ENCODE data around the gene NUP107. TPM values are rescaled to one million over a fixed set of nuclear protein-coding genes. Genes with fewer than 3 reads are reported as not detected.
A peak's percentile ranks its signal among the peaks of the same experiment; 100 is the strongest.
"Not testable (repeated sequence)": the region's sequence is repeated elsewhere in the genome, so short reads cannot be mapped to it uniquely, and the experiment has no call there.

Gene NUP107
- total RNA-seq = 18.7 TPM
- long read RNA-seq, full-length matches to known transcripts = 16 of 19 reads
- long read RNA-seq, partial matches to known transcripts = 0 of 19 reads
- long read RNA-seq, other reads (novel, unspliced or antisense) = 3 of 19 reads

DNA sequence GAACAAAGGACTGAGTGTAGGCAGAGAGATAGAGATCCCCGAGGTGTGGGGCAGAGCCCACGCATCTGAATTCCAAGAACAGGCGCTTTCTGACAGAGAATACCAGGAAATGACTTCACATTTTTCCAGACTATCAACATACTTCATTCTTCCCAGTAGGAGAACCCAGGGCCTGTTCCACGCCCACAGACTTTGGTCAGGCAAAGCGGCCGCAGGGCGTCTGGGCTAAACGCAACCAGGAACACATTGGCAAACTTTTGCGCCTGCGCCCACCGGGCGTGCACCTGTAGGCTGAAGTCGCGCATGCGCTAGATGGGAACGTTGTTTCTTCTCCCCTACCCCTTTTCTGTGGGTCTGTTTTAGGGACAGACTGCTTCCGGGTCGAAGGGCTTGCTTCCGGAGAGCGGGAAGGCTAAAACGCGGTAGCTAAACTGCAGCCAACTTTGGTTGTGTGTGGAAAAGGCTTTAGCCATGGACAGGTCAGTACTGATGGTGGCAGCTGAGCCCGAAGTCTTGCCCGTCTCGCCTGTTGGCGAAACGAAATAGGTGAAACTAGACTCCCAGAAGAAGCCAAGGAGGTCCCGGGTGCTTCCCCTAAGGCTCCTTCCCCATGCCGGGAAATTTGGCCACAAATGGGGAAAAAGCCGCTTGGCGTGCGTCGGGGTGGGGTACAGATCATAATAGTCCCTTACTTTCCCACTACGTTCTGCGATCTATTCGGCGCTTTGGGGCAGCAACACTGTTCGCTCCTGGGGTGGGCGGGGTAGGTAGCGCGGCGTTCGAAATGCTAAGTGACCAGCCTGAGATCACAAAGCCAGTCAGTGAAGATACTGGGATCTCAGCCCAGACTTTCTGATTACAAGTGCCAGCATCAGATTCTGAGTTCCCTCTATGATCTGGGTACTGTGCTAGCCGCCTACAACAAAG is at the start of gene NUP107:
TSS of gene NUP107 (plus strand) at position 384 of the 927 bp plus-strand sequence. CDS start at position 472, 88 bp downstream.
- Histone ChIP-seq H3K4me1 (peaks cover 23% of the 10 kb centered on the region), H3K27ac (replicated peaks) (peak within 1 kb of the TSS; percentile 85), H3K9me3 (replicated peaks) (no peaks in the 10 kb centered on the region), H3K27me3 (ENCODE audit: low read depth) (no peaks in the 10 kb centered on the region), H3K36me3 (peaks cover 17% of the 10 kb centered on the region), H3K4me3 (peak within 1 kb of the TSS; percentile 96)
- intact Hi-C loops (cut with micrococcal nuclease) = no loop called here
- peak; percentile 99 for DNase-seq
- TF ChIP-seq, protein P1, sequence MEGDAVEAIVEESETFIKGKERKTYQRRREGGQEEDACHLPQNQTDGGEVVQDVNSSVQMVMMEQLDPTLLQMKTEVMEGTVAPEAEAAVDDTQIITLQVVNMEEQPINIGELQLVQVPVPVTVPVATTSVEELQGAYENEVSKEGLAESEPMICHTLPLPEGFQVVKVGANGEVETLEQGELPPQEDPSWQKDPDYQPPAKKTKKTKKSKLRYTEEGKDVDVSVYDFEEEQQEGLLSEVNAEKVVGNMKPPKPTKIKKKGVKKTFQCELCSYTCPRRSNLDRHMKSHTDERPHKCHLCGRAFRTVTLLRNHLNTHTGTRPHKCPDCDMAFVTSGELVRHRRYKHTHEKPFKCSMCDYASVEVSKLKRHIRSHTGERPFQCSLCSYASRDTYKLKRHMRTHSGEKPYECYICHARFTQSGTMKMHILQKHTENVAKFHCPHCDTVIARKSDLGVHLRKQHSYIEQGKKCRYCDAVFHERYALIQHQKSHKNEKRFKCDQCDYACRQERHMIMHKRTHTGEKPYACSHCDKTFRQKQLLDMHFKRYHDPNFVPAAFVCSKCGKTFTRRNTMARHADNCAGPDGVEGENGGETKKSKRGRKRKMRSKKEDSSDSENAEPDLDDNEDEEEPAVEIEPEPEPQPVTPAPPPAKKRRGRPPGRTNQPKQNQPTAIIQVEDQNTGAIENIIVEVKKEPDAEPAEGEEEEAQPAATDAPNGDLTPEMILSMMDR (IDR thresholded peaks at IDR 0.05; ENCODE audit: borderline replicate concordance) = peak; percentile 32

DNA sequence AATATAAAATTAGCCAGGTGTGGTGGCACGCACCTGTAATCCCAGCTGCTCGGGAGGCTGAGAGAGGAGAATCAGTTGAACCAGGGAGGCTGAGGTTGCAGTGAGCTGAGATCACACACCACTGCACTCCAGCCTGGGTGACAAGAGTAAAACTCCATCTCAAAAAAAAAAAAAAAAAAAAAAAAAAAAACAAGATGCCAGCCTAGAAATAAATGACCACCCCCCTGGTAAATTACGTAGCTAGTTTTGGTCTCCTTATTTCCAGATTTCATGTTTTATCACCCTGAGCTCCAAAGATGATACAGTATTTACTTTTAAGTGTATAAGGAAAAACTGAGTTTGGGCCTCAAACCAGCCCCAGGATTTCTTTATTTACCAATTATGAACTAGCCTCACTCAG is 49.3 kb upstream of the NUP107 start:
- DNase-seq; H3K27me3 ChIP-seq (ENCODE audit: low read depth); intact Hi-C loops (cut with micrococcal nuclease); H3K4me3 ChIP-seq; H3K27ac ChIP-seq (replicated peaks); H3K9me3 ChIP-seq (replicated peaks); H3K36me3 ChIP-seq: not testable (repeated sequence)
- peaks cover 93% of the 10 kb centered on the region for H3K4me1 ChIP-seq

DNA sequence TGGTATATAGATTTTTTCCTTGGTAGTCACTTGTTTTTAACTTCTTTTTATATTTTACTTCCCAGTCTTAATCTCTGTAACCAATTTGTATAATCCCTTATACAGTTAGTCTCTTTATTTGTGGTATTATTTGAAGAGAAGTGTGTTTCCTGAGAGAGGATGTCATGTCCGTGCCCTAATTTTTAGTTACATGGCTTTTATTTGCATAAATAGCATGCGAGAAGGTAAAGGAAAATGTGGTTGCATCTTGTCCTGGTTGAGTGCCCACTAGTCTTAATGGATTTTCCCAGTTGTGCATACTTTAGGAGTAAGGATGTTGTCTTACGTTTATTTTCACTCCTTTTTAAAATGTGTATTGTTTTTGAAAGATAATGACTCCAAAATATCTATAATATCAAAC is 48.6 kb upstream of the NUP107 start:
- TF ChIP-seq, protein P1 (IDR thresholded peaks at IDR 0.05; ENCODE audit: borderline replicate concordance) = no peak

DNA sequence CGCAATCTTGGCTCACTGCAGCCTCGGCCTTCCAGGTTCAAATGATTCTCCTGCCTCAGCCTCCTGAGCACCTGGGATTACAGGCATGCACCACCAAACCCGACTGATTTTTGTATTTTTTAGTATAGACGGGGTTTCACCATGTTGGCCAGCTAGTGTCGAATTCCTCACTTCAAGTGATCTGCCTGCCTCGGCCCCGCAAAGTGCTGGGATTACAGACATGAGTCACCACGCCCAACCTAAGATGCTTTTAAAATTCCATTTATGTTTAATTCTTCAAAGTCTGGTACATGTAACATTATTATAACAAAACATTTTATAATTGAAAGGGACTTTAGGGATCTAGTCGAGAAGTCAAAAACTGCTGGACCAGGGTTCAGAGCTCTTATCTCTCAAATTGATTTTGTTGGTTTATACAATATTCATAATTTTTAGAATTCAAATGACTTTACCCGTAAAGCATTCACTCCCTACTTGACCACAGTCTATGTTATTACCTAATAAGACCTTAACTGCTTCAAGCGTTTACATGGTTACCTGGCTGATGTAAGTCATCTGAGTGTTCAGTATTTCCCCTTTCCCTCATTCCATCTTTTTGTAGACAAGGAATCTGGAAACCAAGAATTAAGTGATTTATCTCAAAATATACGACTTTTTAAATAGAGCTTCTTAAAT is 47.9 kb upstream of the NUP107 start:
- Histone ChIP-seq H3K9me3 (replicated peaks) (no peaks in the 10 kb centered on the region), H3K27ac (replicated peaks) (no peak overlapping the region), H3K4me3 (no peak overlapping the region), H3K4me1 (peaks cover 84% of the 10 kb centered on the region), H3K36me3 (no peaks in the 10 kb centered on the region), H3K27me3 (ENCODE audit: low read depth) (no peaks in the 10 kb centered on the region)
- TF ChIP-seq, protein P1 (IDR thresholded peaks at IDR 0.05; ENCODE audit: borderline replicate concordance) = no peak
- intact Hi-C loops (cut with micrococcal nuclease) = no loop called here
- DNase-seq = no peak

More for the DNA sequence above, 48.6 kb upstream of the NUP107 start:
- DNase-seq = no peak
- H3K4me3 ChIP-seq = no peak overlapping the region
- intact Hi-C loops (cut with micrococcal nuclease) = no loop called here
- peaks cover 88% of the 10 kb centered on the region for H3K4me1 ChIP-seq
- no peaks in the 10 kb centered on the region for H3K9me3 ChIP-seq (replicated peaks)
- no peaks in the 10 kb centered on the region for H3K36me3 ChIP-seq
- H3K27ac ChIP-seq (replicated peaks) = no peak overlapping the region
- H3K27me3 ChIP-seq (ENCODE audit: low read depth) = no peaks in the 10 kb centered on the region

DNA sequence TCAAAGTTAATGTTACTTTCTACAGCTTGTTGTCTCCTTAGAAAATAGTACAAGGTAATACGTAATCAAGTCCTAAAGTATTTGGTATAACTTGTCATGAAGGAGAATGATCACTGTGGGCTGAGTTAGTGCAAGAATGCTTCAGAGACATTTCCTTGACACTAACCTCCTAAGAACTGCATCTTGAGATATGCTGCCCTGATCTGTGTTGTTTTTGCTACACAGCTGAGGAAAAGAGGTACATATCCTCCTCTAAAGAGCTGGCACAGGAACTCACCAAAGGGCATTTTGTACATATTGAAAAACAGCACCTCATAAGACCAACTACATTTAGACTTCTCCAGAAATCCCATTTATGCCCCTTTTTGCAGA is 47.4 kb upstream of the NUP107 start:
- Histone ChIP-seq H3K27me3 (ENCODE audit: low read depth) (no peaks in the 10 kb centered on the region), H3K27ac (replicated peaks) (no peak overlapping the region), H3K4me3 (no peak overlapping the region), H3K4me1 (peaks cover 79% of the 10 kb centered on the region), H3K36me3 (no peaks in the 10 kb centered on the region), H3K9me3 (replicated peaks) (no peaks in the 10 kb centered on the region)
- TF ChIP-seq, protein P1 (IDR thresholded peaks at IDR 0.05; ENCODE audit: borderline replicate concordance) = no peak
- DNase-seq = no peak
- intact Hi-C loops (cut with micrococcal nuclease) = no loop called here

All from left ventricle myocardium inferior (tissue), 1 donor.